ENCODE results near the gene ZFR2.

- TF ChIP-seq CTCF (conservative IDR thresholded peaks at IDR 0.05; ENCODE audit: low read depth, low read length) = no peak
- no peak for TF ChIP-seq EZH2 (IDR thresholded peaks at IDR 0.05; ENCODE audit: borderline replicate concordance, low read depth, low read length, poor library complexity, severe bottlenecking)
These were observed 24.8 kb upstream of the ZFR2 start for GRCh38 chr19:3893509-3894179.
